Common myeloid progenitor, CD34-positive (primary cell): ENCODE measurements around the gene TMEM117.
"Not testable (repeated sequence)": the region's sequence is repeated elsewhere in the genome, so short reads cannot be mapped to it uniquely, and the experiment has no call there.

Source experiments
- CTCF ChIA-PET: fragments of 350-600 bp; sonication (Branson Sonifier 250); formaldehyde crosslinking; loops from one replicate; lab custom pipeline; 2021; ENCODE audit warnings: antibody characterized with exemption; lab: Charles Lee
- POLR2A ChIA-PET: fragments of 350-600 bp; sonication (Branson Sonifier 250); formaldehyde crosslinking; loops from one replicate; lab custom pipeline; 2021; ENCODE audit warnings: antibody characterized with exemption; lab: Charles Lee
- DNase-seq, 3 donors: peaks; one replicate each; pipeline versions ENCODE4 v3.0.0 to v3.0.0-alpha.2; 2013
- H3K27ac ChIP-seq, 2 experiments: 1 replicate in 1 of 2; 2 replicates in 1 of 2; pipeline ENCODE4 v1.7.0; 2013; ENCODE audit warnings: inconsistent platforms in 2 of 2, low read length in 2 of 2, mild to moderate bottlenecking in 2 of 2, low read depth in 1 of 2, moderate library complexity in 1 of 2; ENCODE audit not compliant: severe bottlenecking in 2 of 2, insufficient read depth in 1 of 2, poor library complexity in 1 of 2
- H3K27me3 ChIP-seq, 5 experiments: replicated peaks in 2 of 5; 1 replicate in 3 of 5; 2 replicates in 2 of 5; pipeline versions ENCODE4 v1.6.1 to v1.7.0; 2013; ENCODE audit warnings: low read length in 4 of 5, mild to moderate bottlenecking in 2 of 5, moderate library complexity in 2 of 5, inconsistent platforms in 1 of 5; ENCODE audit not compliant: insufficient read depth in 5 of 5, control insufficient read depth in 4 of 5
- H3K36me3 ChIP-seq, 4 experiments: 1 replicate in 2 of 4; 2 replicates in 2 of 4; pipeline versions ENCODE4 v1.6.1 to v1.7.0; 2013; ENCODE audit warnings: low read length in 3 of 4, control low read depth in 1 of 4, mild to moderate bottlenecking in 1 of 4; ENCODE audit not compliant: control insufficient read depth in 4 of 4, insufficient read depth in 4 of 4
- H3K4me1 ChIP-seq, 4 experiments: 1 replicate in 3 of 4; 2 replicates in 1 of 4; pipeline versions ENCODE4 v1.6.1 to v1.7.1; 2013; ENCODE audit warnings: low read length in 3 of 4, mild to moderate bottlenecking in 3 of 4, control low read depth in 1 of 4, inconsistent platforms in 1 of 4, moderate library complexity in 1 of 4; ENCODE audit not compliant: control insufficient read depth in 4 of 4, insufficient read depth in 4 of 4; ENCODE audit errors: control extremely low read depth in 1 of 4
- H3K4me3 ChIP-seq, 7 experiments: 1 replicate in 4 of 7; 2 replicates in 3 of 7; pipeline versions ENCODE4 v1.5.1 to v1.7.0; 2013; ENCODE audit warnings: mild to moderate bottlenecking in 7 of 7, low read length in 6 of 7, moderate library complexity in 6 of 7, inconsistent platforms in 2 of 7, low read depth in 2 of 7, control low read depth in 1 of 7; ENCODE audit not compliant: insufficient read depth in 4 of 7, control insufficient read depth in 1 of 7; ENCODE audit errors: extremely low read depth in 1 of 7
- H3K9me3 ChIP-seq, 5 experiments: 1 replicate in 4 of 5; 2 replicates in 1 of 5; pipeline versions ENCODE4 v1.6.1 to v1.7.1; 2013; ENCODE audit warnings: low read length in 4 of 5, mild to moderate bottlenecking in 2 of 5, inconsistent platforms in 1 of 5, low read depth in 1 of 5, moderate library complexity in 1 of 5; ENCODE audit not compliant: control insufficient read depth in 4 of 5, insufficient read depth in 2 of 5; ENCODE audit errors: control extremely low read depth in 1 of 5
- whole genome bisulfite sequencing: methylation state at CpG from one replicate; pipeline ENCODE4 v1.1.5; 2013; ENCODE audit not compliant: insufficient coverage; 5-methylcytosine and 5-hydroxymethylcytosine counted together

TMEM117 gene

DNA sequence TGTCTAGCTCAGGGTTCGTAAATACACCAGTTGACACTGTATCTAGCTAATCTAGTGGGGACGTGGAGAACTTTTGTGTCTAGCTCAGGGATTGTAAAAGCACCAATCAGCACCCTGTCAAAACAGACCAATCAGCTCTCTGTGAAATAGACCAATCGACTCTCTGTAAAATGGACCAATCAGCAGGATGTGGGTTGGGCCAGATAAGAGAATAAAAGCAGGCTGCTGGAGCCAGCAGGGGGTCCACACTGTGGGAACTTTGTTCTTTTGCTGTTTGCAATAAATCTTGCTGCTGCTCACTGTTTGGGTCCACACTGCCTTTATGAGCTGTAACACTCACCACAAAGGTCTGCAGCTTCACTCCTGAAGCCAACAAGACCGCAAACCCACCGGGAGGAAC, 28.7 kb downstream of the TMEM117 start:
- H3K27me3 ChIP-seq, H3K4me3 ChIP-seq, DNase-seq, H3K4me1 ChIP-seq, H3K9me3 ChIP-seq, POLR2A ChIA-PET, H3K27ac ChIP-seq, H3K36me3 ChIP-seq: not testable (repeated sequence)
- CTCF ChIA-PET, result interaction anchor here (0.7 to 1.2 kb wide), 2 partner anchors 15 to 88 kb away, joined by 3 read pairs; no protein-coding TSS in a partner anchor
- WGBS, result 88% methylated on average over 1 of the region's 5 CpGs

DNA sequence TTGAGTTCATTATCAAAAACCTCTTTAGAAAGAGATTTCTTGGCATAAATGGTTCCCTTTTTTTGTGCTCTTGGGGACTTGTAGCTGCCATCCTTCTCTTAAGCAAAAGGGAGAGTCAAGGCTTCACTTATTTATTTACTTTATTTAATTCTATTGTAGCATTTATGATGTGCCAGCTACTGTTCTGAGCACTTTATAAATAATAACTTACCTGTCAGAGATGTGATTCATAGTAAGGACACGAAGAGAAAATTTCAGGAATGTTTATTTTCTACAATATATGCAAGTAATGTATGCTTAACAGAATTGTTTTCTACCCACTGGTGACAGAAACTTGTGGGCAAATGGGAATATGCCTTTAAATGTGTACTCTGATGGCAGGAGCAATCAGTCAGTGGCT, 33.3 kb downstream of the TMEM117 start:
- H3K27ac ChIP-seq, result no peak overlapping the region
- no peaks in the 10 kb centered on the region for H3K27me3 ChIP-seq
- no peaks in the 10 kb centered on the region for H3K9me3 ChIP-seq
- no CpG with 5 or more reads among the region's 1 CpG for WGBS
- CTCF ChIA-PET, result no interaction called here
- no peak overlapping the region for H3K4me3 ChIP-seq
- POLR2A ChIA-PET, result no interaction called here
- DNase-seq, result no peak
- no peaks in the 10 kb centered on the region for H3K36me3 ChIP-seq
- H3K4me1 ChIP-seq, result no peaks in the 10 kb centered on the region

DNA sequence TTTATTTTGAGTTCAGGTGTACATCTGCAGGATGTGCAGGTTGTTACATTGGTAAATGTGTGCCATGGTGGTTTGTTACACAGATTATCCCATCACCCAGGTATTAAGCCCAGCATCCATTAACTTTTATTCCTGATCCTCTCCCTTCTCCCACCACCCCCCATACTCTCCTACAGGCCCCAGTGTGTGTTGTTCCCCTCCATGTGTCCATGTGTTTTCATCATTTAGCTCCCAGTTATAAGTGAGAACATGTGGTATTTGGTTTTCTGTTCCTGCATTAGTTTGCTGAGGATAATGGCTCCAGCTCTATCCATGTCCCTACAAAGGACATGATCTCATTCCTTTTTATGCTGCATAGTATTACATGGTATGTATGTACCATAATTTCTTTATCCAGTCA, 33.9 kb downstream of the TMEM117 start:
- H3K9me3 ChIP-seq, CTCF ChIA-PET, H3K4me1 ChIP-seq, DNase-seq, POLR2A ChIA-PET, H3K36me3 ChIP-seq, H3K4me3 ChIP-seq, H3K27me3 ChIP-seq, H3K27ac ChIP-seq: not testable (repeated sequence)

DNA sequence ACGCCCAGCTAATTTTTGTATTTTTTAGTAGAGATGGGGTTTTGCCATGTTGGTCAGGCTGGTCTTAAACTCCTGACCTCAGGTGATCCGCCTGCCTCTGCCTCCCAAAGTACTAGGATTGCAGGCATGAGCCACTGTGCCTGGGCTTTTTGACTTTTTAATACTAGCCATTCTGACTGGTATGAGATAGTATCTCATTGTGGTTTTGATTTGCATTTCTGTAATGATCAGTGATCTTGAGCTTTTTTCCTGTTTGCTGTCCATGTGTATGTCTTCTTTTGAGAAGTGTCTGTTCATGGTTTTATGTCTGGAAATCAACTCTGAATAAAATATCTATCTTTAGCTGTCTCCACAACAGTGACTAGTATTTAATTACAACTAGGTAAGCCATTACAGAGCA, 35.4 kb downstream of the TMEM117 start:
- H3K4me1 ChIP-seq, H3K9me3 ChIP-seq, H3K36me3 ChIP-seq, POLR2A ChIA-PET, H3K4me3 ChIP-seq, DNase-seq, H3K27ac ChIP-seq, H3K27me3 ChIP-seq: not testable (repeated sequence)
- 100% methylated on average over 1 of the region's 2 CpGs for WGBS
- CTCF ChIA-PET, result interaction anchor here (0.5 to 1.4 kb wide), 3 partner anchors 11 to 1911 kb away, joined by 3 to 4 read pairs (median 3); partner anchors contain the start of gene TMEM117

DNA sequence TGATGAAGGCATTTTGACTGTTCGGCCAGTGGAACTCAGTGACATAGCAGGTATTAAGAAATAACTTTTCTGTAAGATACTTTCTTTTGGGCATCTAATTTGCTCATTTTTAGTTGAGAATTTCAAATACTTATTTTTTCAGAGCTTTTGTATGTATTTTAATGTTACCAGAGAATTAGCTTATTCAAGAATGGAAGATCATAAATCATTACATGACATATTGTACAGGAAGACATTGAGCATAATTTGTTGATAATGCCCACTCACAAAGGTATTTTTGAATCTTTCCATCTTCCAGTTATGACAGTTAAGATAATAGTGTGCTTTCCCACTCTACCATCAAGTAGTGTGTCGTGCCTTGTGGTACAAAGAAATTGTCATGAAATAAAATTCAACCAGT, 36.5 kb downstream of the TMEM117 start:
- WGBS, result no CpG with 5 or more reads among the region's 2 CpGs

DNA sequence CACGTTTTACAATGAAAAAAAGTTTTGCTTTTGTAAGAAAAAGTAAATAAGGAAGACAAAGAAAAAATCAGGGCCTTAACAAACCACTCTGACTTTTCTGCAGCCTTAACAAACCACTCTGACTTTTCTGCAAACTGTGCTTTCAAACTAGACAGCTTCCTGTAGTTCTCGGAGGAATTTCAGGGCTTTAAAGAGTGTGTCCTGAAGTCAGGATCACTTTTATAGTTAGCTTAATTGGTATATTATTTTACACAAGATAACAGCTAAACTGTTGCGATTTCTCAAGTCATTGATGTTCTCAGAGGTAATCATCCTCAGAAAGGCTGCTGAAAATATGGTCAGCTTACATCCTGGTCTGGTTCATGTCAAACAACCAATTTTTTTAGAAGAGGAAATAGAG, 42.2 kb downstream of the TMEM117 start:
- ChIA-PET CTCF (interaction anchor here (0.7 to 1.2 kb wide), 2 partner anchors 101 to 121 kb away, joined by 3 read pairs; no protein-coding TSS in a partner anchor), POLR2A (no interaction called here)
- WGBS, result no CpG with 5 or more reads among the region's 3 CpGs

More for the DNA sequence above, 36.5 kb downstream of the TMEM117 start:
- Histone ChIP-seq H3K36me3 (no peaks in the 10 kb centered on the region), H3K9me3 (no peaks in the 10 kb centered on the region), H3K27me3 (no peaks in the 10 kb centered on the region), H3K4me1 (no peaks in the 10 kb centered on the region), H3K27ac (no peak overlapping the region), H3K4me3 (no peak overlapping the region)
- no peak for DNase-seq
- ChIA-PET CTCF (interaction anchor here (1.4 kb wide), 1 partner anchor 10 kb away, joined by 3 read pairs; no protein-coding TSS in a partner anchor), POLR2A (no interaction called here)

DNA sequence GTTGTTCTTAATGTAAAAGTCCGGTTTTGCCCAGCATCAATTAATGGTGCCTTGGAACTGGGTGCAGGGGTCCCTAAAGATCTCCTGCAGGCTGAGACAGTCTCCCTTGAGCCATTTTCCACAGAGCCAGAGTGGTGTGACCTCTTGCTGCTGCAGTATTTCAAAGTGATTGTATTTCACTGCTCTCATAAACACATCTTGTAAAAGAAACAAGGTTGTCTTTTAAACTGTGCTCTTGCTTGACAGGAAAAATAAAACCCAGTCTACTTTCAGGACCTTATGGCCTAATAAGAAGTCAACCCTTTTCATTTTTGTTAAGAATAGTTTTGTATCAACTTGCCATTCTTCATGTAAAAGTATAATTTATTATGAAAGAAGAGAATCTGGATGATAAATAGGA, 44.7 kb downstream of the TMEM117 start:
- no peaks in the 10 kb centered on the region for H3K36me3 ChIP-seq
- POLR2A ChIA-PET, result no interaction called here
- CTCF ChIA-PET, result interaction anchor here (1.5 to 4.7 kb wide), 3 partner anchors 74 to 435 kb away, joined by 4 to 43 read pairs (median 37); partner anchors contain the start of gene TWF1

More for the DNA sequence above, 42.2 kb downstream of the TMEM117 start:
- Histone ChIP-seq H3K9me3 (no peaks in the 10 kb centered on the region), H3K27ac (no peak overlapping the region), H3K36me3 (no peaks in the 10 kb centered on the region), H3K4me3 (no peak overlapping the region), H3K4me1 (no peaks in the 10 kb centered on the region), H3K27me3 (no peaks in the 10 kb centered on the region)
- no peak for DNase-seq

More for the DNA sequence above, 44.7 kb downstream of the TMEM117 start:
- DNase-seq, result no peak
- Histone ChIP-seq H3K4me1 (no peaks in the 10 kb centered on the region), H3K9me3 (no peaks in the 10 kb centered on the region), H3K27me3 (no peaks in the 10 kb centered on the region), H3K4me3 (no peak overlapping the region), H3K27ac (no peak overlapping the region)
- WGBS, result 100% methylated on average over 1 of the region's 1 CpG
